GM19099 (cell line): ENCODE results near the gene HES1.

Experiments
- POLR2A ChIP-seq: IDR thresholded peaks from 3 replicates; pipeline ENCODE4 v1.6.1; 2011; ENCODE audit warnings: low read depth; ENCODE audit not compliant: insufficient read length; ENCODE audit errors: extremely low read depth

The HES1 gene

GRCh38 chr3:194118920-194119319 is 17.0 kb upstream of the HES1 start:
- no peak for TF ChIP-seq POLR2A

- TF ChIP-seq POLR2A: no peak
These were observed 15.9 kb upstream of the HES1 start for GRCh38 chr3:194119831-194120590.

- no peak for TF ChIP-seq POLR2A
These were observed 14.9 kb upstream of the HES1 start for GRCh38 chr3:194120789-194121770.

GRCh38 chr3:194121891-194122631 is 13.9 kb upstream of the HES1 start:
- no peak for TF ChIP-seq POLR2A

- no peak for TF ChIP-seq POLR2A
These were observed 12.2 kb upstream of the HES1 start for GRCh38 chr3:194123726-194124125.

- no peak for TF ChIP-seq POLR2A
These were observed 11.8 kb upstream of the HES1 start for GRCh38 chr3:194124193-194124592.

- no peak for TF ChIP-seq POLR2A
These were observed 10.5 kb upstream of the HES1 start for GRCh38 chr3:194125442-194125841.

GRCh38 chr3:194126790-194127189 is 9.2 kb upstream of the HES1 start:
- no peak for TF ChIP-seq POLR2A

GRCh38 chr3:194128202-194128918 is 7.6 kb upstream of the HES1 start:
- no peak for TF ChIP-seq POLR2A

GRCh38 chr3:194129581-194130133 is 6.3 kb upstream of the HES1 start:
- TF ChIP-seq POLR2A: no peak

- TF ChIP-seq POLR2A: no peak
These were observed 5.8 kb upstream of the HES1 start for GRCh38 chr3:194130188-194130587.

GRCh38 chr3:194130807-194131589 is 5.0 kb upstream of the HES1 start:
- TF ChIP-seq POLR2A: no peak

GRCh38 chr3:194132465-194133286 is 3.3 kb upstream of the HES1 start:
- TF ChIP-seq POLR2A: no peak

- TF ChIP-seq POLR2A: no peak
These were observed 2.2 kb upstream of the HES1 start for GRCh38 chr3:194133661-194134230.
